OCI-LY7 (cell line): ENCODE results near the gene BPIFB3. TPM values are rescaled to one million over a fixed set of nuclear protein-coding genes. Genes with fewer than 3 reads are reported as not detected.
A peak's percentile ranks its signal among the peaks of the same experiment; 100 is the strongest.
"Not testable (repeated sequence)": the region's sequence is repeated elsewhere in the genome, so short reads cannot be mapped to it uniquely, and the experiment has no call there.

Source experiments
- BruUV-seq: library from RNA; stranded (reverse); fragments of 400-500 nt; replicated peaks from 2 replicates; lab custom pipeline; 2021; lab: Mats Ljungman, UMichigan
- CTCF ChIA-PET: fragments of 300-600 bp; sonication (Branson Sonifier 250); formaldehyde crosslinking; loops from one replicate; lab custom pipeline; 2022; ENCODE audit warnings: antibody characterized with exemption; ENCODE audit not compliant: unreplicated experiment; lab: Charles Lee
- POLR2A ChIA-PET: fragments of 300-600 bp; sonication (Branson Sonifier 250); formaldehyde crosslinking; loops from one replicate; lab custom pipeline; 2022; ENCODE audit warnings: antibody characterized with exemption; lab: Charles Lee
- DNase-seq: peaks from one replicate; pipeline ENCODE4 v3.0.0-alpha.2; 2015; ENCODE audit warnings: low spot score
- H2AFZ ChIP-seq: fragments of 200-600 bp; sonication (generic), shearing (Covaris generic); 2 replicates; pipeline ENCODE4 v1.6.1; 2014; ENCODE audit warnings: mild to moderate bottlenecking, antibody characterized with exemption, low read length, moderate library complexity
- H3K27ac ChIP-seq: fragments of 200-600 bp; sonication (generic); 2 replicates; pipeline ENCODE4 v1.5.1; 2014; ENCODE audit warnings: mixed run types, low read depth, mild to moderate bottlenecking, moderate library complexity, low read length, inconsistent platforms; ENCODE audit not compliant: poor library complexity, severe bottlenecking
- H3K36me3 ChIP-seq: fragments of 200-600 bp; sonication (generic); 2 replicates; pipeline ENCODE4 v1.6.1; 2014; ENCODE audit warnings: mild to moderate bottlenecking, antibody characterized with exemption, low read length, moderate library complexity, mixed read lengths; ENCODE audit not compliant: insufficient read depth
- H3K4me1 ChIP-seq: fragments of 200-600 bp; sonication (generic); 2 replicates; pipeline ENCODE4 v1.5.1; 2014; ENCODE audit warnings: mild to moderate bottlenecking, low read length; ENCODE audit not compliant: insufficient read depth, poor library complexity, severe bottlenecking
- H3K4me2 ChIP-seq: fragments of 200-600 bp; sonication (generic); 2 replicates; pipeline ENCODE4 v1.6.1; 2014; ENCODE audit warnings: mild to moderate bottlenecking, low read length
- H3K4me3 ChIP-seq: fragments of 200-600 bp; sonication (generic); 2 replicates; pipeline ENCODE4 v1.5.1; 2014; ENCODE audit warnings: mild to moderate bottlenecking, low read depth, low read length; ENCODE audit not compliant: poor library complexity, severe bottlenecking
- H3K79me2 ChIP-seq: fragments of 200-600 bp; sonication (generic); 2 replicates; pipeline ENCODE4 v1.6.1; 2016; ENCODE audit warnings: low read depth, mild to moderate bottlenecking, low read length, moderate library complexity, mixed read lengths; ENCODE audit not compliant: insufficient read depth
- H3K9me2 ChIP-seq: fragments of 200-600 bp; sonication (generic); 2 replicates; pipeline ENCODE4 v1.6.1; 2016; ENCODE audit warnings: mild to moderate bottlenecking, low read length, mixed read lengths; ENCODE audit not compliant: insufficient read depth
- H3K9me3 ChIP-seq: fragments of 200-600 bp; sonication (generic); 2 replicates; pipeline ENCODE4 v1.6.1; 2014; ENCODE audit warnings: mild to moderate bottlenecking, mixed run types, low read length, mixed read lengths
- H4K20me1 ChIP-seq: fragments of 200-600 bp; sonication (generic); 2 replicates; pipeline ENCODE4 v1.6.1; 2014; ENCODE audit warnings: mild to moderate bottlenecking, antibody characterized with exemption, low read length, moderate library complexity, mixed read lengths; ENCODE audit not compliant: insufficient read depth
- EZH2phosphoT487 ChIP-seq: fragments of 200-600 bp; sonication (generic); IDR thresholded peaks from 2 replicates; pipeline ENCODE4 v1.6.1; 2018; ENCODE audit warnings: low read depth, borderline replicate concordance, mild to moderate bottlenecking, mixed run types, antibody characterized with exemption, low read length, moderate library complexity, mixed read lengths
- intact Hi-C: fragments of 100-400 bp; cut with micrococcal nuclease; formaldehyde crosslinking; loops from one replicate; pipeline ENCODE4 v1.10.0; 2022; ENCODE audit not compliant: unreplicated experiment
- total RNA-seq, 2 experiments: library from RNA; depleted of rRNA in 1 of 2; stranded (reverse); fragments of >200 nt in 1 of 2; shearing (Covaris generic) in 1 of 2; gene quantifications; 2 replicates each; pipeline ENCODE4 v1.2.3, GENCODE V29; 2014 to 2022
- TF ChIP-seq, protein P1 (sequence below): fragments of 200-600 bp; sonication (generic); conservative IDR thresholded peaks from 2 replicates; pipeline ENCODE4 v1.5.1; 2014; ENCODE audit warnings: mild to moderate bottlenecking, antibody characterized with exemption, low read length, moderate library complexity, mixed read lengths

BPIFB3 gene
- total RNA-seq, 2 experiments from 2014 or later, result not detected

DNA sequence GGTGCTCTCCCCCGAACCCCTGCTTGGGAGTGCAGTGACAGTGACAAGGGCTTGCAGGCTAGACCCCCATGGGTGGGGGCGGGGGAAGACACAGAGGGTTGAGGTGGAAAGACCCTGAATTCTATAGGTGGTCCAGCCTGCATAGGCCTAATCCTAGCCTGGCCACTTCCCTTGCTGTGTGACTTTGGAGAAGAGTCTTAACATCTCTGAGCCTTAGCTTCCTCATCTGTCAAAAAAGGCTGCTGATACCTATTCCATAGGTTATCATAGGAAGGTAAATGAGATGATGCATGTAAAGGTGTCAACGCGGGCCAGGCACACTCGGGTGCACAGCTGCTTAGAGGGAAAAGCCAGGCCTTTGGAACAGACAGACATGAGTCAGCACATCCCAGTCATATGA, 41.5 kb downstream of the BPIFB3 start:
- Histone ChIP-seq H3K9me3 (no peaks in the 10 kb centered on the region), H3K79me2 (no peaks in the 10 kb centered on the region), H3K9me2 (no peaks in the 10 kb centered on the region), H3K4me3 (no peak overlapping the region), H2AFZ (no peak overlapping the region), H3K36me3 (no peaks in the 10 kb centered on the region), H4K20me1 (no peaks in the 10 kb centered on the region; the same call in 1 of the 2 replicates), H3K4me2 (no peak overlapping the region), H3K4me1 (no peaks in the 10 kb centered on the region), H3K27ac (no peak overlapping the region)
- no TSS peak for BruUV-seq
- POLR2A ChIA-PET, result interaction anchor here (0.6 kb wide), 1 partner anchor 124 kb away, joined by 3 read pairs; no protein-coding TSS in a partner anchor
- TF ChIP-seq, protein P1, sequence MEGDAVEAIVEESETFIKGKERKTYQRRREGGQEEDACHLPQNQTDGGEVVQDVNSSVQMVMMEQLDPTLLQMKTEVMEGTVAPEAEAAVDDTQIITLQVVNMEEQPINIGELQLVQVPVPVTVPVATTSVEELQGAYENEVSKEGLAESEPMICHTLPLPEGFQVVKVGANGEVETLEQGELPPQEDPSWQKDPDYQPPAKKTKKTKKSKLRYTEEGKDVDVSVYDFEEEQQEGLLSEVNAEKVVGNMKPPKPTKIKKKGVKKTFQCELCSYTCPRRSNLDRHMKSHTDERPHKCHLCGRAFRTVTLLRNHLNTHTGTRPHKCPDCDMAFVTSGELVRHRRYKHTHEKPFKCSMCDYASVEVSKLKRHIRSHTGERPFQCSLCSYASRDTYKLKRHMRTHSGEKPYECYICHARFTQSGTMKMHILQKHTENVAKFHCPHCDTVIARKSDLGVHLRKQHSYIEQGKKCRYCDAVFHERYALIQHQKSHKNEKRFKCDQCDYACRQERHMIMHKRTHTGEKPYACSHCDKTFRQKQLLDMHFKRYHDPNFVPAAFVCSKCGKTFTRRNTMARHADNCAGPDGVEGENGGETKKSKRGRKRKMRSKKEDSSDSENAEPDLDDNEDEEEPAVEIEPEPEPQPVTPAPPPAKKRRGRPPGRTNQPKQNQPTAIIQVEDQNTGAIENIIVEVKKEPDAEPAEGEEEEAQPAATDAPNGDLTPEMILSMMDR, result no peak
- no peak for TF ChIP-seq EZH2phosphoT487
- no peak for DNase-seq
- CTCF ChIA-PET, result no interaction called here
- intact Hi-C loops, result no loop called here

DNA sequence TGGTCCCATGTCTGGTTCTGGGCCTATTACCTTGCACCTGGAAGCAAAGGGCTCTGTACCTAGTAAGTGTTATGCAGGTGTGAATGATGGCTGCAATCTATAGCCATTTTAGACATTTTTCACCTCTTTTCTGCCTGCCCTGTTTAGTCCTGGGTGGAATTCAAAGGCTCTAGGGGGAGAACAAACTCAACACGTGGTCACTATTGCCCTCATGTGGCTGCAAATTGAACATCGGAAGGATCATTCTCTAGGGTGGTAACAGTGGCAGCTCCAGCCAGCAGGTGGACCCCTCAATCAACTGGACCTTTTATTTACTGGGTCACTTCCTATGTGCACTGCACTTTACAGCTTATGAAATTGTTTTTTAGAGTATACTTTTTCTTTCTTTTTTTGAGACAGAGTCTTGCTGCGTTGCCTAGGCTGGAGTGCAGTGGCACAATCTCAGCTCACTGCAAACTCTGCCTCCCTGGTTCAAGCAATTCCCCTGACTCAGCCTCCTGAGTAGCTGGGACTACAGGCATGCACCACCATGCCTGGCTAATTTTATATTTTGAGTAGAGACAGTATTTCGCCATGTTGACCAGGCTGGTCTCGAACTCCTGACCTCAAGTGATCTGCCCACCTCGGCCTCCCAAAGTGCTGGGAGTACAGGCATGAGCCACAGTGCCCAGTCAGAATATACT, 42.3 kb downstream of the BPIFB3 start:
- not testable (repeated sequence) for H3K79me2 ChIP-seq, H3K36me3 ChIP-seq, H3K4me1 ChIP-seq, H3K27ac ChIP-seq, H3K4me2 ChIP-seq, H3K9me3 ChIP-seq, H3K9me2 ChIP-seq, BruUV-seq, H2AFZ ChIP-seq, H3K4me3 ChIP-seq, H4K20me1 ChIP-seq
- CTCF ChIA-PET, result interaction anchor here (0.9 to 1.4 kb wide), 3 partner anchors 109 to 306 kb away, joined by 3 read pairs; no protein-coding TSS in a partner anchor
- intact Hi-C loops, result loop anchor here (1.0 kb wide), 2 partner anchors 194 to 306 kb away; no protein-coding TSS in a partner anchor
- POLR2A ChIA-PET, result interaction anchor here (0.6 kb wide), 1 partner anchor 124 kb away, joined by 3 read pairs; no protein-coding TSS in a partner anchor
- DNase-seq, result peak; percentile 65
- TF ChIP-seq, protein P1, result peak; percentile 91

DNA sequence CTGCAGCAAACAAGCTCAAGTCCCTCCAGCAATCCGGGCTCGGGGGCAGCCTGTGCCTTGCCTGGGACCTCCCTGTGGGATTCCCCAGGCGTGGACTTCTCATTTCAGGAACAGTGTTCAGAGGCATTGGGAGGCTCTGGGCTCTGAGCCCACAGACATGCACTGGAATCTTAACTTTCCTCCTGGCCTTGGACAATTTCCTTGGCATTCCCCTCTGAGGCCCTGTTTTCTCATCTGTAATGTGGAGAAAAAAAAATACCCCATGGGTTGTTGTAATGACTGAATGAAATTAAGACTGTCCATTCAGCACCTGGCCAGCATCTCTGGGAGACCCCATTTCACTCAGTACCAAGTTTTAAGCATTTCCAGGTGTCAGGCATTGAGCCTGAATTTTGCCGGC, 43.3 kb downstream of the BPIFB3 start:
- Histone ChIP-seq H3K4me1 (no peaks in the 10 kb centered on the region), H2AFZ (no peak overlapping the region), H4K20me1 (no peaks in the 10 kb centered on the region), H3K4me3 (no peak overlapping the region), H3K36me3 (no peaks in the 10 kb centered on the region), H3K27ac (no peak overlapping the region), H3K4me2 (no peak overlapping the region), H3K79me2 (no peaks in the 10 kb centered on the region), H3K9me2 (no peaks in the 10 kb centered on the region), H3K9me3 (no peaks in the 10 kb centered on the region)
- DNase-seq, result no peak
- ChIA-PET CTCF (interaction anchor here (1.4 kb wide), 1 partner anchor 307 kb away, joined by 3 read pairs; no protein-coding TSS in a partner anchor), POLR2A (no interaction called here)
- no TSS peak for BruUV-seq
- intact Hi-C loops, result no loop called here
- TF ChIP-seq, protein P1, result no peak
- no peak for TF ChIP-seq EZH2phosphoT487
